ENCODE data around the gene PAX6. TPM values are rescaled to one million over a fixed set of nuclear protein-coding genes. Genes with fewer than 3 reads are reported as not detected.

Gene PAX6
- total RNA-seq, 1 donor from 2014 or later = not detected

GRCh38 chr11:31818874-31819331, 7.8 kb upstream of the PAX6 start:
- no peak for DNase-seq (ENCODE audit: low read depth)
- H3K4me3 ChIP-seq (ENCODE audit: low read depth, low read length) = no peak overlapping the region
- TF ChIP-seq CTCF (conservative IDR thresholded peaks at IDR 0.05; ENCODE audit: low read depth, low read length) = no peak

GRCh38 chr11:31818425-31818755, 7.3 kb upstream of the PAX6 start:
- no peak overlapping the region for H3K4me3 ChIP-seq (ENCODE audit: low read depth, low read length)
- no peak for TF ChIP-seq CTCF (conservative IDR thresholded peaks at IDR 0.05; ENCODE audit: low read depth, low read length)
- no peak for DNase-seq (ENCODE audit: low read depth)

- DNase-seq (ENCODE audit: low read depth) = no peak
- H3K4me3 ChIP-seq (ENCODE audit: low read depth, low read length) = peak overlapping the region; percentile 43
- TF ChIP-seq CTCF (conservative IDR thresholded peaks at IDR 0.05; ENCODE audit: low read depth, low read length) = no peak
Measured at GRCh38 chr11:31817621-31818424, 6.7 kb upstream of the PAX6 start.

- TF ChIP-seq CTCF (conservative IDR thresholded peaks at IDR 0.05; ENCODE audit: low read depth, low read length) = no peak
- peak overlapping the region; percentile 43 for H3K4me3 ChIP-seq (ENCODE audit: low read depth, low read length)
- no peak for DNase-seq (ENCODE audit: low read depth)
Measured at GRCh38 chr11:31817054-31817620, 6.0 kb upstream of the PAX6 start.

- DNase-seq (ENCODE audit: low read depth) = no peak
- H3K4me3 ChIP-seq (ENCODE audit: low read depth, low read length) = peak overlapping the region; percentile 43
- no peak for TF ChIP-seq CTCF (conservative IDR thresholded peaks at IDR 0.05; ENCODE audit: low read depth, low read length)
Measured at GRCh38 chr11:31816468-31817053, 5.4 kb upstream of the PAX6 start.

GRCh38 chr11:31815711-31816467, 4.8 kb upstream of the PAX6 start:
- no peak for TF ChIP-seq CTCF (conservative IDR thresholded peaks at IDR 0.05; ENCODE audit: low read depth, low read length)
- H3K4me3 ChIP-seq (ENCODE audit: low read depth, low read length) = peak overlapping the region; percentile 43
- DNase-seq (ENCODE audit: low read depth) = no peak

Measured in epithelial cell of proximal tubule (primary cell).